GM19239 (cell line): ENCODE measurements around the gene ZCCHC9.
"Not testable (repeated sequence)": the region's sequence is repeated elsewhere in the genome, so short reads cannot be mapped to it uniquely, and the experiment has no call there.

Experiments
- DNase-seq: peaks from one replicate; pipeline ENCODE4 v3.0.0; 2011; ENCODE audit warnings: low spot score; ENCODE audit not compliant: insufficient read length
- FAIRE-seq: peaks from 2 replicates; lab custom pipeline; 2011; peaks lifted over from hg19 to GRCh38; lab: Jason Lieb, UNC

ZCCHC9 gene, protein sequence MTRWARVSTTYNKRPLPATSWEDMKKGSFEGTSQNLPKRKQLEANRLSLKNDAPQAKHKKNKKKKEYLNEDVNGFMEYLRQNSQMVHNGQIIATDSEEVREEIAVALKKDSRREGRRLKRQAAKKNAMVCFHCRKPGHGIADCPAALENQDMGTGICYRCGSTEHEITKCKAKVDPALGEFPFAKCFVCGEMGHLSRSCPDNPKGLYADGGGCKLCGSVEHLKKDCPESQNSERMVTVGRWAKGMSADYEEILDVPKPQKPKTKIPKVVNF

DNA sequence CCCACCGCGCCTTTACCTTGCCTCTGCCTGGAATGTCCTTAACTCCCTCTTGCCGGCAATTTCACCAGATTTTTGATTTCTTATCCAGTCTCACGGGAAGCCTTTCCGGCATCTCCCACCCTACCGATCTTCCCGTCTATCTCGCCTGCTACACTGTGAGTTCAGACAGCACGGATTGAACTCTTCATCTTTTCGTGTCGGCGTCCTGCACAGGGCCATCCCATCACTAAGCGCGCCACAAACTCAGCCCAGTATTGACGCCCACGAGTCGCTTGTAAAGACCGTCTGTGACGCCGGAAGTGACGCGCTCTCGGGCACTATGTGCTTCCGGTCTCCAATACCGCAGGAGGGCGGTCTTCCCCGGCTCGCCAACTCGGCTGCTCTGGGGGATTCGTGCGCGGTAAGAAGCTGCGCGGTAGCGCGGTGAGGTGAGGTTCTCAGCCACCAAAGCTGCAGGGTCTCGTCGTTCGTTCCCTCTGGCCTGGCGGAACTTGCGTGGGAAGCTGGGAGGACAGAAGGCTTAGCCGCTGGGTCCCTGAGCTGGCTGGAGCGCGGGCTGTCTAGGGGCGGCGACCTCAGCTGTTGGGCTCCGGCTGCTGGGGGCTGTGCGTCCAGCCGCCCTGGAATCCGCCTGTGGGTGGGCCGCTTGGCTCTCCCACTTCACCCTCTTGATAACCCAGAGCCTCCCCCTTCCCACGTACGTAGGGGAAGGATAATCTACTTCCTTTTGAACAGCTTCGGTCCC is at the start of gene ZCCHC9:
Gene ZCCHC9, plus strand, starts transcription at position 317 of the 745 bp plus-strand sequence. CDS start 3,171 bp downstream, outside the sequence.
- DNase-seq = peak; percentile 71

DNA sequence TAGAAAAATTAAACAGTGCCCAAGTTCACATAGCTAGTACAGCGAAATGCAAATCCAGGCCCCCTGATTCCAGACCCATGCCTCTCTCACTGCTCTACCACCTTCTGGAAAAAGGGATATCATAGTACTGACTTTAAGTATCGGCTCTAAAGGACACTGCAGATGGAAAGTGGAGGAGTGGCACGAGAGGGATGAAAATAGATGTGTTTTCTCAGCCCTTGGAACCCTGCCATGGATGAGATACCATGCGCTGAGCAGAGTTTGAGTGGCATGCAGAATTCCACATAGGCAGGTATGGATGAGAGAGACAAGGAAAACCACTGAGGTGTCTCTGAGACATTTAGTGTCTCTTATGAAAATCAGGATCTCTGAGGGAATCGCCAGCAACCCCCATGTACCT is 49.5 kb upstream of the ZCCHC9 start:
- no peak for DNase-seq

More for the DNA sequence above, at the start of gene ZCCHC9:
- FAIRE-seq = peak; percentile 99

DNA sequence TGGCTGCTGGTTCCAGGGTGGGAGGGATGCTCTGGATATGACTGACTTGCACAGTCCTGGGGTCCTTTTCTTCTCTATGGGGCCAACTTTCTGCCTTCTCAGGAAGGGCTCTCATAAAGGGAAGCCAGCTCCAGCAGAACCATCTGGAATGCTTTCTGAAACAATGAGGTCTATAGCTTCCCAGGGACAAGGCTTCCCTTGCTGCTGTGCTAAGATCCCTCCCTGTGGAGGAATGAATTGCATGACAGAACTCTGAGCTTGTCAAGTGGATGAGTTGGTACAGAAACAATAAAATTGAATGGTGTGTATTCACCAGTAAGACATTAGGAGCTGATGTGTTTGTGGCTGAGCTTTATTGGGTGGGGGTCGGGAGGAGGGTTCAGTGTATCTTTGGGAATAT is 48.5 kb upstream of the ZCCHC9 start:
- no peak for FAIRE-seq
- DNase-seq = no peak

More for the DNA sequence above, 49.5 kb upstream of the ZCCHC9 start:
- no peak for FAIRE-seq

DNA sequence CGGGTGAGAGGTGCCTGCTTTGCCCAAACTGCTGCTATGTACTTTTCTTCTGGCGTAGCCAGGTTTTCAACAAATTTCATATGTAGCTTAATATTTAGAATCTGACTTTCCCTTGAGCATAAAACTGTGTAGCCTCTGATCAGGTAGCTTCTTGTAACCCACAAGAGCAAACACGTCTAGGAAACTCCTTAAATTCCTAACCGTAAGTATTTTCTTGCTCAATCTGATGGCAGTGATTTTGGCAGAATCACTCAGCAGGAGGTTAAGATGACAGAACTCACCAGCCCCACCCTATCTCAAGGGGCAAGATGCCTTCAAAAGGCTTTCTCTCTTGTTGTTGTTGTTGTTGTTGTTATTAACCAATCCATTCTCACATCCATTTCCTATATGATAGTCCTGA is 47.5 kb upstream of the ZCCHC9 start:
- no peak for DNase-seq
- no peak for FAIRE-seq

DNA sequence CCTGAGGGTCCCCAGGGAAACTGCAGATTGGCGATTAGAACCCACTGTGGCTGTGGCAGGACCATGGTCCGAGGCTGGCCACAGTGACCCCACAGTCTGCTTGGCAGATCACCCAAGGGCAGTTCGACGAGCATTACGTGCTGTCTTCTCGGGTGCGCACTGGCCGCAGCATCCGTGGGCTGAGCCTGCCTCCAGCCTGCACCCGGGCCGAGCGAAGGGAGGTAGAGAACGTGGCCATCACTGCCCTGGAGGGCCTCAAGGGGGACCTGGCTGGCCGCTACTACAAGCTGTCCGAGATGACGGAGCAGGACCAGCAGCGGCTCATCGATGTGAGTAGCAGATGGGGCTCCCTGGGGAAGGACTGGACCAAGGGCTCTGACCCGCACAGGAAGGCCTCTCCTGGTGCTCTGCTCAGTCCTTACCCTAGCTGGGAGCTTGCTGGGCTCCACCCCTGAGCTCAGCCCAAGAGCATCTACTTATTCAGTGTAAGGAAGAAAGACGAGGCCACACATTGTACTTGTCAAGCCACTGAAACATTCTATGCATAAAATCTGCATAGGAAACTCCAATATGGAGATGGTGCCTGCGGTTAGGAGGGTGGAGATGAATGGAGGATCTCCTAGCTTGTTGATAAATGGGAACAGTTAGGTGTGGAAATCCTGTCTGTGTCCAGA is 46.4 kb upstream of the ZCCHC9 start:
- FAIRE-seq = no peak
- DNase-seq = no peak

DNA sequence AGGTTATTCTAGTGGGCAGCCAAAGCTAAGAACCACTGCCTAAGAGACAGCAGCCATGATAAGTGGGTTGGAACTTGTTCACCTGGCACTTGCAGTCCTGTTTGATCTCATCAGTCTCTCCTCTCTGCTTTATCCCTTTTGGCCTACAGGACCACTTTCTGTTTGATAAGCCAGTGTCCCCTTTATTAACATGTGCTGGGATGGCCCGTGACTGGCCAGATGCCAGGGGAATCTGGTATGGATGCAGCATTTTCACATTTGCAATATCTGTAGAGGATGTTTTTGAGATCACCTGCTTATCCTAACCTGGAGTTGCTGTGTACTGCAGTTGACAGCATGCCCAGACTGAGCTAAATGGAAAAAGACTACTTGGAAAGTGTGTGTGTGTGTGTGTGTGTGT is 44.6 kb upstream of the ZCCHC9 start:
- no peak for FAIRE-seq
- no peak for DNase-seq

DNA sequence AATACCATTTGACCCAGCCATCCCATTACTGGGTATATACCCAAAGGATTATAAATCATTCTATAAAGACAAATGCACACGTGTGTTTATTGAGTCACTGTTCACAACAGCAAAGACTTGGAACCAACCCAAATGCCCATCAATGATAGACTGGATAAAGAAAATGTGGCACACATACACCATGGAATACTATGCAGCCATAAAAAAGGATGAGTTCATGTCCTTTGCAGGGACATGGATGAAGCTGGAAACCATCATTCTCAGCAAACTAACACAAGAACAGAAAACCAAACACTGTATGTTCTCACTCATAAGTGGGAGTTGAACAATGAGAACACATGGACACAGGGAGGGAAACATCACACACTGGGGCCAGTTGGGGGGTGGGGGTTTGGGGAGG is 38.6 kb upstream of the ZCCHC9 start:
- not testable (repeated sequence) for DNase-seq

DNA sequence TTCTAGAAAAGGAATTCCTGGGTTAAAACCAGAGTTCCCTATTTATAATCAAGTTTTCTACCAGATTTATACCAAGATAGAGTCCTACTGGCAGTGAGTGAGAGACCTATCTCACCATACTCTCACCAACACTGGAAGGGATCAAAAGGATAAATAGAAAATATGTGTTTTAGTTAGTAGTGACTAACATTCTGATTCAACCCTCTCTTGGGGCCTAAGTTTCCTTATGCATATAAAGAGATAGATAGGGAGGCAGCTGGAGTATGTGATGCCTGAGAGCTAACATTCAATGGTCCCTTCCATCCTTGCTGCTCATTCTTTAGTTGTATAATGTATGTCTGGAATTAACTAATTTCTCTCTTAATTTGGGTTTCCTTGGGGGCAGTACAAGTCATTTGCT is 36.3 kb upstream of the ZCCHC9 start:
- no peak for FAIRE-seq

More for the DNA sequence above, 38.6 kb upstream of the ZCCHC9 start:
- FAIRE-seq = not testable (repeated sequence)

DNA sequence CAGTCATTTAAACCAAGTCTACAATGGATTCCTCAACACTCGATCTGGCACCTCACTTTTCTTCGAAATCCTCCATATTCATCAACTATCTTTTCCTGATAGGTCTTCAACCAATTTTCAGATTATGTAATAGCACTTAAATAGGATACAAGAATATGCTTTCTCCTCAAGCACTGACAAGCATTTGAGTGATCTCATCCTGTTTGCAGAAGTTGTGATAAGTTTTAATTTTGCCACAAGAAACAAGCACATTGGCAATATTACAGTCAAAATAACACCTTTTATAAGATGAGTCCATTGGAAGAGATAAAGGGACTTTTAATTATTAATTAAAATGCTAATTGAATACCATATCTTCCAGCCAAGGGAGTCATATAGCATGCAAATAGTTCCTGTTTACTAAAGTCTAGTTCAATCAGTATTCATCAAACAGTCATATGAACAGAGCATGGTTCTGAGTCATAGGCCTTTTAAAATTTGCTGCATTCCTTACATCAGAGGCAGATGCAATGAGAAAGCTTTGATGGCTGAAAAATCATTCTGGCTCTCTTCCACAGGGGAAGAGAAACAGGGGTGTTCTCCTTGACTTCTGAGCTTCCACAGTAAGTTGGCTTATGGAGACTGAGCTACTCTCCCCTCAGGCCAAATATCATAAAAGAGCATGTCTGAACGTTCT is 32.7 kb upstream of the ZCCHC9 start:
- DNase-seq = no peak
- no peak for FAIRE-seq

More for the DNA sequence above, 36.3 kb upstream of the ZCCHC9 start:
- no peak for DNase-seq

DNA sequence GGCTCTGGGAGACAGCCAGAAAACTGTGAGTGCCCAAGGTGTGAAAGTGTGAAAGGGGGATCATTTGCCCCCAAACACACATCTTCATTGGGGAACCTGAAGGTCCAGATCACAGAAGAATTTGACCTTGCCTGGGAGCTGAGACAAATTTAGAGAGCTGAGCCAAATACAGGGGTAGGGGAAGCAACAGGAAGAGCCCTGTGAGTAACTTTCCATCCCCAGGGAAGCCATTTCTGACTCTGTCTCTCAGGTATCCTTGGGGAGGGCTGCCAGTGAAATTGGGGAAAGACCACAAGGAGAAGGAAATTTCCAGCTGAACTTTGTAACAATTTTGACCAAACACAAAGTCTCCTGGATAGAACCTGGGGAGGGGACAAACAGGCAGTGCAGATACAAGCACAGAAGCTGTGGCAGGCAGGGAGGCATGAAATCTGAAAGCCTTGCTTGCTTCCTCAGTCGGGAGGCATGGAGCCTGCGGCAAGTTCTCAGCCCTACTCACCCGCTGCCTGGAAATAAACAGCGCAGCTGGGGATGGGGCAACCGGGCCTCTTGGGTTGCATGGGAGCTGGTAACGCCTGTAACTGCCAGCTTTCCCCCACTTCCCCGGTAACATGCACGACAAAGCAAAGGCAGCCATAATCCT is 31.5 kb upstream of the ZCCHC9 start:
- FAIRE-seq (no peak), DNase-seq (no peak)

DNA sequence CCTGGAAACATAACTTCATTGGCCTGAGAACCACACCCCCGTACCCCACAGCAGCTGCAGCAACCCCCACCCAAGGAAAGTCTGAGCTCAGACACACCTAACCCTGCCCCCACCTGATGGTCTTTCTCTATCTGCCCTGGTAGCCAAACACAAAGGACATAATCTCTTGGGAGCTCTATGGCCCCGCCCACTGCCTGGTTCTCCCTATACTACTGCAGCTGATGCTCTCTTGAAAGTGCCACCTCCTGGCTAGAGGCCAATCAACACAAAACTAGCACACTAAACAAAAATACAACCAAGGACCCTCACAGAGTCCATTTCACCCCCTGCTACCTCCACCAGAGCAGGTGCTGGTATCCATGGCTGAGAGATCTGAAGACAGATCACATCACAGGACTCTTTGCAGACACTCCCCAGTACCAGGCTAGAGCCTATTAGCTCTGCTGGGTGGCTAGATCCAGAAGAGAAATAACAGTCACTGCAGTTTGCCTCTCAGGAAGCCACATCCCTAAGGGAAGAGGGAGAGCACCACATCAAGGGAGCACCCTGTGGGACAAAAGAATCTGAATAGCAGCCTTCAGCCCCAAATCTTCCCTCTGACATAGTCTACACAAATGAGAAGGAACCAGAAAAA is 30.9 kb upstream of the ZCCHC9 start:
- not testable (repeated sequence) for FAIRE-seq, DNase-seq

DNA sequence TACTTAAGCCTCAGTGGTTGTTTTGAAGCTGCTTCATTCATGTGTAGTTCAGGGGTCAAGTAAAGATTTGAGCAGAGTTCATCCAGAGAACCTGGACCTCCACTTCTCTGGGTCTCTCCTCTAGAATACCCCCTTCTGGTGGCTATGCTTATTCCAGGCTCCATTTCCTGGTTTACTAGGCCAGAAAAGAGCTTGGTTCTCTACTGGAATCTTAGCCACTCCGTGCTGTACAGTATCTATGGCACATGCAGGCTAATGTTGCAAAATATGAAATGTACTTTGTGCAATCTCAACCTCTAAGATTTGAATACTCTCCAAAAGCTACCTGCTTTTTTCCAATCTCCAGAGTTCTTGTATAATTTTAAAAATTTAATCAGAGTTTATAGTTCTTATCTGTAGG is 17.4 kb upstream of the ZCCHC9 start:
- DNase-seq = no peak
- FAIRE-seq = no peak

DNA sequence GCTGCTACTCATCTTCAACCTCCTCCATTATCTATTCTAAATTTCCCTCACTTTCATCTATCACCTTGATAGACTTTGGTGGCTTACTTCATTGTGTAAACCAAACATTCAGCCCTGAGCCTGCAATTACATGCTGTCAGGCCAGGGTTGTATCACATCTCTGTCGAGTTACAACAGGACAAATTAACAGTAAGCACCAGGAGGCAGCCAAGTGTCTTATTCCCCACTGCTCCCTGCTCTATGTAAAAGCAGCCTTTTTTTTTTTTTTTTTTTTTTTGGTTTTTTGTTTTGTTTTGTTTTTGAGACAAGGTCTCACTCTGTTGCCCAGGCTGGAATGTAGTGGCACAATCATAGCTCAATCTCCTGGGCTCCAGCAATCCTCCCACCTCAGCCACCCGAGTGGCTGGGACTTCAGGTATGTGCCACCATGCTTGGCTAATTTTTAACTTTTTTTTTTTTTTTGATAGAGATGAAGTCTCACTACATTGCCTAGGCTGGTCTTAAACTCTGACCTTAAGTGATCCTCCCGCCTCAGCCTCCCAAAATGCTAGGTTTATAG is 15.2 kb upstream of the ZCCHC9 start:
- DNase-seq (no peak), FAIRE-seq (no peak)

DNA sequence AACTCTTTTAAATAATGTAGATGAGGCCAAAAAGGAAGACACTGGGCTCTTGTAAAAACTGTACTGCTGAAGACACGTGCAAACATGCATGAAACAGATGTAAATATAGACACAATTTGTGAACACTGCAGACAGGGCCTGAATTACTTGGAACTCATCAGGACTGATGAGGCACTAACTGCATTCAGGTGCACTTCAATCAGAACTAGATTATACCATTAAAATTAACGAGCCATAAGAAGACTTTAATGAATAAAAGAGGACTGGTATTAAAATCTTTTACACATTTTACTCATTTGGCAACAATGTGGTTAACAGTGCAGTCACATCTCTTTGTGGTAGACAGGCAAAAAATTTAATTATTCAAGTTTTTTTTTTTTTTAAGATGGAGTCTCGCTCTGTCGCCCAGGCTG is 13.4 kb upstream of the ZCCHC9 start:
- FAIRE-seq (peak; percentile 45), DNase-seq (no peak)

DNA sequence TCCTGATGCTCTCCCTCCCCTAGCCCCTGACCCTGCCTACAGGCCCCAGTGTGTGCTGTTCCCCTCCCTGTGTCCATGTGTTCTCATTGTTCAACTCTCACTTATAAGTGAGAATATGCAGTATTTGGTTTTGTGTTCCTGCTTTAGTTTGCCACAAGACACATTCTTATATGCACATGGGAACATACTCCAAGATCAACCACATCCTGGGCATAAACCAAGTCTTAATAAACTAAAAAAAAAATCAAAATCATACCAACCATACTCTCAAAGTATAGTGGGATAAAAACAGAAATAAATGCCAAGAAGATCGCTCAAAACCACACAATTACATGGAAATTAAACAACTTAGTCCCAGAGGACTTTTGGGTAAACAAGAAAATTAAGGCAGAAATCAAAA is 11.2 kb upstream of the ZCCHC9 start:
- DNase-seq (no peak), FAIRE-seq (no peak)

DNA sequence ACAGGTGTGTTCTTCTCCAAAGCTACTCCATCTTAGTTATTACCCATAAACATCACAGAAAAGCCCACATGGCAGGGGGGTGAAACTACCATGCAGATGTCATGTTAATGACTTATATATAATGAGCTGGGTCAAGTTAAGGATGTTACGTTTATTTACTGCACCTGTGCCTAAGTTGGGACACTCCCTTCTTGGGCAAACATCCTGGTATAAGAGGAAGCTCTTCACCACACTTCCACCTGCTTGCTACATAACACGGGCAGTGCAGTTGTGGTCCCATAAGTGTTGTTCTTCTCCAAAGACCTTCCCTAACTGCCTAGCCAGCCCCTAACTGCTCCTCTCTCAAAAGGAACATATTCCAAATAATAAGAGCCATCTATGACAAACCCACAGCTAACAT is 9.3 kb upstream of the ZCCHC9 start:
- DNase-seq (no peak), FAIRE-seq (no peak)

DNA sequence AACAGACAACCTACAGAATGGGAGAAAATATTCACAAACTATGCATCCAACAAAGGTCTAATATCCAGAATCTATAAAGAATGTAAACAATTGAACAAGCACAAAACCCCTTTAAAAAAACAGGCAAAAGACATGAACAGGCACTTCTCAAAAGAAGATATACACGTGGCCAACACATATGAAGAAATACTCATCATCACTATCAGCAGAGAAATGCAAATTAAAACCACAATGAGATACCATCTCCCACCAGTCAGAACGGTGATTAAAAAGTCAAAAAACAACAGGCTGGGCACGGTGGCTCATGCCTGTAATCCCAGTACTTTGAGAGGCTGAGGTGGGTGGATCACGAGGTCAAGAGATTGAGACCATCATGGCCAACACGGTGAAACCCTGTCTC is 7.4 kb upstream of the ZCCHC9 start:
- FAIRE-seq, DNase-seq: not testable (repeated sequence)

DNA sequence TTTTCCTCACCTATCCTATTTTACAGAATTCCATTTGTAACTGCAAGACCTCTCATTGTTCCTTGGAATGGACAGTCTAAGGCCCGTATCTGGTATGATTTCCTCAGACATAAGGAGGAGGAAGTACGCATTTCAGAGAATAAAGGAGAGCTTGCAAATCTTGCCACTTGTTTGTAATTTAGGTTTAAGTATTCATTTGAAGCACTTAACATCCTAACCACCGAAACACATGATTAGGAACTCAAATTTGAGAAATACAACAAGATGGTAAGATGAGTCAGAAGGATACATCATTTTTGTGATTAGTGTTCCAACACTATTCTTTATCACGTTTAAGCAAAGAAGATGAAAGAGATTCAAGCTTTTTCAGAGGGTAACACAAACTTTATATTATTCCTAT is 3.9 kb upstream of the ZCCHC9 start:
- FAIRE-seq = no peak
- DNase-seq = no peak

DNA sequence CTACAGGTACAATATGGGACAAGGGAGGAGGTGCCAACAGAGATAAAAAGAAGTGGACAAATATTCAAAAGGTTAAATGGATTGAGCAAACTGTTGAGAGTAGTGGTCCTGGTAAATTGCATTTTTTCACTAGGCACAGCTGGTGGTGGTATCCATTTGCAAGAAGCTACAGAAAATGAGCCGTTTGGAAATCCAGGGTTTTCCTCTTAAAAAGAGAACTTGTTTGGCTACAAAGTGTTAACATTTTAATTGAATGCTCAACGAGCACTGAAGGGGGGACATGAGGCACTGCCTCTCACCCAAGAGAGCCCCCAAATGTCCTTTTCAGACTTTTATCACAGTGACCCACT is 491 bp upstream of the ZCCHC9 start:
- FAIRE-seq = no peak

More for the DNA sequence above, 491 bp upstream of the ZCCHC9 start:
- no peak for DNase-seq
